SK-N-MC (cell line): Measurements from ENCODE around the gene MMP17.
A peak's percentile ranks its signal among the peaks of the same experiment; 100 is the strongest.
"Not testable (repeated sequence)": the region's sequence is repeated elsewhere in the genome, so short reads cannot be mapped to it uniquely, and the experiment has no call there.

ENCODE experiments used
- DNase-seq: peaks from one replicate; pipeline ENCODE4 v3.0.0-alpha.2; 2011; ENCODE audit warnings: low read depth, low spot score
- H3K27ac ChIP-seq: fragments of 200-600 bp; sonication (generic); 2 replicates; pipeline ENCODE4 v1.5.1; 2016; ENCODE audit warnings: mixed run types
- H3K36me3 ChIP-seq: fragments of 200-600 bp; sonication (generic); 2 replicates; pipeline ENCODE4 v1.6.1; 2017; ENCODE audit warnings: antibody characterized with exemption, low read length, mixed read lengths; ENCODE audit not compliant: insufficient read depth
- H3K4me3 ChIP-seq: fragments of 200-600 bp; sonication (generic); 2 replicates; pipeline ENCODE4 v1.5.1; 2016
- H3K9ac ChIP-seq: fragments of 200-600 bp; sonication (generic); 2 replicates; pipeline ENCODE4 v1.8.0; 2017; ENCODE audit warnings: mixed run types, mixed read lengths; ENCODE audit not compliant: insufficient read length
- H3K9me3 ChIP-seq: fragments of 200-600 bp; sonication (generic); 2 replicates; pipeline ENCODE4 v1.6.1; 2017; ENCODE audit warnings: low read depth, mild to moderate bottlenecking, antibody characterized with exemption, low read length, moderate library complexity, mixed read lengths
- EZH2 ChIP-seq: fragments of 200-600 bp; sonication (generic); IDR thresholded peaks from one replicate; pipeline ENCODE4 v1.6.1; 2017; ENCODE audit warnings: antibody characterized with exemption
- FOXP2 ChIP-seq: optimal IDR thresholded peaks from 2 replicates; pipeline ENCODE3; 2011; ENCODE audit warnings: mild to moderate bottlenecking, moderate library complexity; ENCODE audit not compliant: insufficient read depth; ENCODE audit errors: extremely low read length, control extremely low read depth
- POLR2AphosphoS5 ChIP-seq: IDR thresholded peaks from 2 replicates; pipeline ENCODE4 v1.6.1; 2012; ENCODE audit warnings: mild to moderate bottlenecking, low read depth, low read length, borderline replicate concordance

Gene MMP17

GRCh38 chr12:131873293-131873692 is 45.1 kb downstream of the MMP17 start:
- TF ChIP-seq EZH2 (no peak), FOXP2 (no peak), POLR2AphosphoS5 (no peak)
- H3K9ac ChIP-seq = no peak overlapping the region
- no peaks in the 10 kb centered on the region for H3K9me3 ChIP-seq
- H3K4me3 ChIP-seq = no peak overlapping the region
- H3K36me3 ChIP-seq = no peaks in the 10 kb centered on the region
- DNase-seq = no peak
- no peak overlapping the region for H3K27ac ChIP-seq

DNA sequence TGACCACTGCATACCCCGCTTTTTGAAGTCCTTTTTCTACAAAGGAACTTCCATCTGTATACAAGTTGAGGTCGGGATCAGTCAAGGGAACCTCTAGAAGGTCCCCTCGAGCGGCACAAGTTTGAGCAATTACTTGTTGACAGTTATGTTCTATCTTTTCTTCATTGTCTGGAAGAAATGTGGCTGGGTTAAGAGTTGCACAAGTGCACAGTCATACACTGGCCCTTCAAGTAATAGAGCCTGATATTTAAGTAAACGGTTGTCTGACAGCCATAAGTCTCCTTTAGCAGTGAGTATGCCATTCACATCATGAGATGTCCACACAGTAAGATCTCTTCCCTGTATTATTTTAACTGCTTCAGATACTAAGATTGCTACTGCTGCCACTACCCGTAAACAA is 46.8 kb downstream of the MMP17 start:
- H3K27ac ChIP-seq, H3K9ac ChIP-seq, DNase-seq, H3K4me3 ChIP-seq, H3K36me3 ChIP-seq, H3K9me3 ChIP-seq: not testable (repeated sequence)

GRCh38 chr12:131877216-131877615 is 49.0 kb downstream of the MMP17 start:
- H3K36me3 ChIP-seq, H3K9me3 ChIP-seq, DNase-seq, H3K27ac ChIP-seq, H3K9ac ChIP-seq, H3K4me3 ChIP-seq: not testable (repeated sequence)

GRCh38 chr12:131878436-131878835 is 50.2 kb downstream of the MMP17 start:
- H3K9me3 ChIP-seq, H3K27ac ChIP-seq, H3K36me3 ChIP-seq, H3K9ac ChIP-seq, DNase-seq, H3K4me3 ChIP-seq: not testable (repeated sequence)

DNA sequence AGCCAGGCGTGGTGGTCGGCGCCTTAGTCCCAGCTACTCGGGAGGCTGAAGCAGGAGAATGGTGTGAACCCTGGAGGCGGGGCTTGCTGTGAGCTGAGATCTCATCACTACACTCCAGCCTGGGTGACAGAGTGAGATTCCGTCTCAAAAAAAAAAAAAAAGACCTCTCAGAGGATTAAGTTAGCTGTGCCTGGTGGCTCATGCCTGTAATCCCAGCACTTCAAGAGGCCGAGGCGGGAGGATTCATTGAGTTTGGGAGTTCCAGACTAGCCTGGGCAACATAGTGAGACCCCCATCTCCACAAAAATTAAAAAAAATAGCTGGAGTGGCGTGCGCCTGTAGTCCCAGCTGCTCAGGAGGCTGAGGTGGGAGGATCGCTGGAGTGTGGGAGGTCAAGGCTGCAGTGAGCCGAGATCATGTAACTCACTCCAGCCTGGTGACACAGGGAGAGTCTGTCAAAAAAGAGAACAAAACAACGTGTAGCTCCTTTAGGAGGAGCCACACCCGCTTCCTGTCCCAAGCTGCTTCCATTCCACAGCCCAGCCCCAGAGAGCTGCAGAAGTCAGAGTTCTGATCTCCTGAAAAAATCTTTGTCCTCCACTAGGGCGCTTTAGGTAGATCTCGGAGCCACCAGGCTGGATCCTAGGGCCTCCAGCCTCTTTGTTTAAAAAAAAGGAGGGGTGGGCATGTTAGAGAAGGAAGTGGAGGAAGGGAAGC is 54.8 kb downstream of the MMP17 start:
- no peaks in the 10 kb centered on the region for H3K9me3 ChIP-seq
- DNase-seq = no peak
- peak overlapping the region; percentile 49 for H3K9ac ChIP-seq
- H3K36me3 ChIP-seq = no peaks in the 10 kb centered on the region
- peak overlapping the region; percentile 2; the same call in 1 of the 2 replicates for H3K27ac ChIP-seq
- TF ChIP-seq EZH2 (no peak), POLR2AphosphoS5 (no peak), FOXP2 (no peak)
- no peak overlapping the region for H3K4me3 ChIP-seq

DNA sequence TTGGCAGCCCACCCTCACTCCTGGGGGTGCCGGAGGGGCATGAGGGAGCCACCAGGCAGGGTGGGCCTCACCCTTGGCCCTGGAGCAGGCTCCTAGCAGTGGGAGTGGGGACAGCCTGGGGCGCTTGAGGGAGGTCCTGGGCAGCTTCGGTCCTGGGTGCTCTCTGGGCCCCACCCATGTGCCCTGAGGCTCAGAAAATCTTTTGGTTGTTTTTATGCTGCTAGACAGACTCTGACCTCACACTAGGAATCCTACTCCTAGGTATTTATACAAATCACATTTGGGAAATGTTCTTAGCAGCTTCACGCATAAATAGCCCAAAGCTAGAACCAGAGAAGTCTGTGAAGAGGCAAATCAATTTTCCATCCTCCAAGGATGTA is 55.3 kb downstream of the MMP17 start:
- H3K9ac ChIP-seq = peak overlapping the region; percentile 49
- no peak for TF ChIP-seq FOXP2
- TF ChIP-seq EZH2 = no peak
- no peak for TF ChIP-seq POLR2AphosphoS5
- H3K36me3 ChIP-seq = no peaks in the 10 kb centered on the region
- no peak for DNase-seq
- H3K27ac ChIP-seq = peak overlapping the region; percentile 2; the same call in 1 of the 2 replicates
- no peak overlapping the region for H3K4me3 ChIP-seq
- no peaks in the 10 kb centered on the region for H3K9me3 ChIP-seq

- DNase-seq, H3K27ac ChIP-seq, H3K36me3 ChIP-seq, H3K9ac ChIP-seq, H3K9me3 ChIP-seq, H3K4me3 ChIP-seq: not testable (repeated sequence)
These were observed 56.9 kb downstream of the MMP17 start for GRCh38 chr12:131885076-131885475.

- Histone ChIP-seq H3K4me3 (no peak overlapping the region), H3K9me3 (no peaks in the 10 kb centered on the region), H3K36me3 (no peaks in the 10 kb centered on the region), H3K9ac (no peak overlapping the region), H3K27ac (no peak overlapping the region)
- DNase-seq = no peak
- TF ChIP-seq EZH2 = no peak
- no peak for TF ChIP-seq FOXP2
- no peak for TF ChIP-seq POLR2AphosphoS5
These were observed 57.4 kb downstream of the MMP17 start for GRCh38 chr12:131885543-131886057.

DNA sequence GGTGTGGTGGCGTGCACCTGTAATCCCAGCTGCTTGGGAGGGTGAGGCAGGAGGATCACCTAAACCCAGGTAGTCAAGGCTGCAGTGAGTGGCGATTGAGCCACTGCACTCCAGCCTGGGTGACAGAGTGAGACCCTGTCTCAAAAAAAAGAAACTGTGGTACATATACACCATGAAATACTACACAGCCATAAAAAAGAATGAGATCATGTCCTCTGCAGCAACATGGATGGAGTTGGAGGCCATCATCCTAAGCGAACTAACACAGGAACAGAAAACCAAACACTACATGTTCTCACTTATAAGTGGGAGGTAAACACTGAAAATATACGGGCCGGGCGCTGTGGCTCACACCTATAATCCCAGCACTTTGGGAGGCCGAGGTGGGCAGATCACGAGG is 63.5 kb downstream of the MMP17 start:
- not testable (repeated sequence) for H3K36me3 ChIP-seq, DNase-seq, H3K9me3 ChIP-seq, H3K27ac ChIP-seq, H3K9ac ChIP-seq, H3K4me3 ChIP-seq
